Upper lobe of right lung (tissue), 1 donor: ENCODE measurements around the gene DROSHA. TPM values are rescaled to one million over a fixed set of nuclear protein-coding genes. Genes with fewer than 3 reads are reported as not detected.

Source experiments
- ATAC-seq: fragments of 200-7000 bp; cut with Tn5 transposase; one replicate; pipeline ENCODE4 v1.9.1; 2020; ENCODE audit warnings: mild to moderate bottlenecking, moderate library complexity
- DNase-seq: peaks from one replicate; pipeline ENCODE4 v3.0.0-alpha.2; 2020
- H3K27ac ChIP-seq: fragments of 200-600 bp; one replicate; pipeline ENCODE4 v1.8.0; 2022
- H3K27me3 ChIP-seq: fragments of 200-600 bp; one replicate; pipeline ENCODE4 v1.8.0; 2022; ENCODE audit warnings: mild to moderate bottlenecking
- H3K36me3 ChIP-seq: fragments of 200-600 bp; one replicate; pipeline ENCODE4 v1.8.0; 2022
- H3K4me1 ChIP-seq: fragments of 200-600 bp; one replicate; pipeline ENCODE4 v1.8.0; 2022
- H3K4me3 ChIP-seq: fragments of 200-600 bp; one replicate; pipeline ENCODE4 v1.8.0; 2022; ENCODE audit warnings: mild to moderate bottlenecking
- H3K9me3 ChIP-seq: fragments of 200-600 bp; one replicate; pipeline ENCODE4 v1.8.0; 2022
- CTCF ChIP-seq: fragments of 200-600 bp; IDR thresholded peaks from one replicate; pipeline ENCODE4 v1.8.0; 2022; ENCODE audit warnings: antibody characterized with exemption
- intact Hi-C: fragments of 100-400 bp; cut with DNase I; formaldehyde crosslinking; loops from one replicate; pipeline ENCODE4 v1.11.0; 2022
- total RNA-seq: library from RNA; stranded (reverse); fragmentation: NEBNext Ultra II Directional; extraction: Animal tissue kit (Norgen Biotek cat#: 25700); gene quantifications from one replicate; pipeline ENCODE4 v1.2.1, GENCODE V29; 2021
- donor health status: DM: no; HTN: yes; CAD: no; lungs with severe emphysema.

DROSHA gene
- total RNA-seq, 1 donor from 2014 or later: 50.9 TPM

- H3K36me3 ChIP-seq: peaks cover 48% of the 10 kb centered on the region
- H3K9me3 ChIP-seq: no peaks in the 10 kb centered on the region
These were observed 1.2 kb downstream of the DROSHA start for GRCh38 chr5:31530541-31531265.

GRCh38 chr5:31523041-31523440 is 8.9 kb downstream of the DROSHA start:
- Histone ChIP-seq H3K36me3 (peaks cover 77% of the 10 kb centered on the region), H3K4me3 (no peak overlapping the region), H3K27ac (no peak overlapping the region), H3K4me1 (no peaks in the 10 kb centered on the region), H3K27me3 (no peaks in the 10 kb centered on the region), H3K9me3 (no peaks in the 10 kb centered on the region)
- DNase-seq (no peak), ATAC-seq (no peak)
- intact Hi-C loops: no loop called here
- no peak for TF ChIP-seq CTCF

More at GRCh38 chr5:31530541-31531265, 1.2 kb downstream of the DROSHA start:
- Histone ChIP-seq H3K27ac (no peak overlapping the region), H3K4me1 (peaks cover 21% of the 10 kb centered on the region), H3K4me3 (peak overlapping the region; percentile 93), H3K27me3 (no peaks in the 10 kb centered on the region)
- DNase-seq: no peak
- no peak for ATAC-seq
- intact Hi-C loops: no loop called here
- no peak for TF ChIP-seq CTCF

- ATAC-seq (no peak), DNase-seq (no peak)
- H3K4me3 ChIP-seq: no peak overlapping the region
- peaks cover 82% of the 10 kb centered on the region for H3K36me3 ChIP-seq
- H3K9me3 ChIP-seq: no peaks in the 10 kb centered on the region
- intact Hi-C loops: no loop called here
- no peak for TF ChIP-seq CTCF
- H3K27ac ChIP-seq: no peak overlapping the region
- H3K4me1 ChIP-seq: no peaks in the 10 kb centered on the region
- H3K27me3 ChIP-seq: no peaks in the 10 kb centered on the region
These were observed 15.1 kb downstream of the DROSHA start for GRCh38 chr5:31516802-31517201.

GRCh38 chr5:31511305-31511704 is 20.6 kb downstream of the DROSHA start:
- DNase-seq (no peak), ATAC-seq (no peak)
- intact Hi-C loops: no loop called here
- peaks cover 100% of the 10 kb centered on the region for H3K36me3 ChIP-seq
- H3K9me3 ChIP-seq: no peaks in the 10 kb centered on the region
- no peak overlapping the region for H3K4me3 ChIP-seq
- no peak for TF ChIP-seq CTCF
- no peaks in the 10 kb centered on the region for H3K27me3 ChIP-seq
- H3K27ac ChIP-seq: no peak overlapping the region
- H3K4me1 ChIP-seq: no peaks in the 10 kb centered on the region

- H3K9me3 ChIP-seq: no peaks in the 10 kb centered on the region
- H3K27ac ChIP-seq: no peak overlapping the region
- intact Hi-C loops: no loop called here
- H3K4me3 ChIP-seq: no peak overlapping the region
- TF ChIP-seq CTCF: no peak
- ATAC-seq: no peak
- H3K27me3 ChIP-seq: no peaks in the 10 kb centered on the region
- no peak for DNase-seq
- H3K4me1 ChIP-seq: no peaks in the 10 kb centered on the region
- H3K36me3 ChIP-seq: peaks cover 95% of the 10 kb centered on the region
These were observed 27.4 kb downstream of the DROSHA start for GRCh38 chr5:31504529-31504928.
